ENCODE results near the gene UBL7. TPM values are rescaled to one million over a fixed set of nuclear protein-coding genes. Genes with fewer than 3 reads are reported as not detected.

The UBL7 gene
- total and polyA plus RNA-seq, 10 of the 15 experiments (the other 5 are each of a cell fraction or from before 2014, with no cell fraction given): 25.9 to 145 (median 90.1) TPM

DNA sequence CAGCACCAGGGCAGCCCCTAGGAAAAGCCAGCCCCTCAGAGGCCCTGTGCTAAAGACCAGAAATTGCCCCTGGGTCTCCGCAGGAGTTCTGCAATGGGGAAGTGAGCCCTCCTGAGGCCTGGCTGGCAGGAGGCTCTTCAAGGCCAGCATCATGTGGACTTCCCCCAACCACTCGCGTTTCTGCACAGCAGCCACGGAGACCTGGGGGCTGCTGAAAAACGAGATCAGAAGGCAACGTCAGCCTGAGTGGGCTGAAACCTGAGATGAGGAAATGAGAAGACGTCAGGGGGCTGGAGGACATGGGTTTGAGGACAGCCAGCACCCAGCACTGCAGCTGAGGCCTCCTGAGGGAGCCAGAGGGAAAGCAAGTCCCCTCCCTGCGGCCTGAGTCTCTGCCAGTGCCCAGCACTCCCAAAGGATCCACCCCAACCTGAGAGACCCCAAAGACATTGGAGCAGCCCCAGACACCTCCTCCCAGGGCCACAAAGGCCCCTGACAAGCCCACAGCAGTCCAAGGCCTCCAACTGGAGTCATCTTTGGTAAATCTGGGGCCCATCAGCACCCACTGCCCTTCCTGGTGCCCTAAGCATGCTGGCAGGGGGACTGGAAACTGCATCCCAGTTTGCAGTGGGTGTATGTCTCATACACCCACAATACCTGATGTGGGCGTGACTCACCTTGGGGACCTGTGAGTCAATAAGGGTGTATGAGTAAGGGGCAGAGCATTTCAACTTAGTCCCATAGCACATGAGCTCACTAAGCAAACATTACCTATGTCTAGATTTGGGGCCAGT, 64.3 kb downstream of the UBL7 start (continued):
- TF ChIP-seq, protein P1, sequence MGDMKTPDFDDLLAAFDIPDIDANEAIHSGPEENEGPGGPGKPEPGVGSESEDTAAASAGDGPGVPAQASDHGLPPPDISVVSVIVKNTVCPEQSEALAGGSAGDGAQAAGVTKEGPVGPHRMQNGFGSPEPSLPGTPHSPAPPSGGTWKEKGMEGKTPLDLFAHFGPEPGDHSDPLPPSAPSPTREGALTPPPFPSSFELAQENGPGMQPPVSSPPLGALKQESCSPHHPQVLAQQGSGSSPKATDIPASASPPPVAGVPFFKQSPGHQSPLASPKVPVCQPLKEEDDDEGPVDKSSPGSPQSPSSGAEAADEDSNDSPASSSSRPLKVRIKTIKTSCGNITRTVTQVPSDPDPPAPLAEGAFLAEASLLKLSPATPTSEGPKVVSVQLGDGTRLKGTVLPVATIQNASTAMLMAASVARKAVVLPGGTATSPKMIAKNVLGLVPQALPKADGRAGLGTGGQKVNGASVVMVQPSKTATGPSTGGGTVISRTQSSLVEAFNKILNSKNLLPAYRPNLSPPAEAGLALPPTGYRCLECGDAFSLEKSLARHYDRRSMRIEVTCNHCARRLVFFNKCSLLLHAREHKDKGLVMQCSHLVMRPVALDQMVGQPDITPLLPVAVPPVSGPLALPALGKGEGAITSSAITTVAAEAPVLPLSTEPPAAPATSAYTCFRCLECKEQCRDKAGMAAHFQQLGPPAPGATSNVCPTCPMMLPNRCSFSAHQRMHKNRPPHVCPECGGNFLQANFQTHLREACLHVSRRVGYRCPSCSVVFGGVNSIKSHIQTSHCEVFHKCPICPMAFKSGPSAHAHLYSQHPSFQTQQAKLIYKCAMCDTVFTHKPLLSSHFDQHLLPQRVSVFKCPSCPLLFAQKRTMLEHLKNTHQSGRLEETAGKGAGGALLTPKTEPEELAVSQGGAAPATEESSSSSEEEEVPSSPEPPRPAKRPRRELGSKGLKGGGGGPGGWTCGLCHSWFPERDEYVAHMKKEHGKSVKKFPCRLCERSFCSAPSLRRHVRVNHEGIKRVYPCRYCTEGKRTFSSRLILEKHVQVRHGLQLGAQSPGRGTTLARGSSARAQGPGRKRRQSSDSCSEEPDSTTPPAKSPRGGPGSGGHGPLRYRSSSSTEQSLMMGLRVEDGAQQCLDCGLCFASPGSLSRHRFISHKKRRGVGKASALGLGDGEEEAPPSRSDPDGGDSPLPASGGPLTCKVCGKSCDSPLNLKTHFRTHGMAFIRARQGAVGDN (IDR thresholded peaks at IDR 0.05): peak; percentile 97
- TF ChIP-seq STAT1 (conservative IDR thresholded peaks at IDR 0.05) (no peak), EP300 (IDR thresholded peaks at IDR 0.05; ENCODE audit: borderline replicate concordance in 1 of 2, control insufficient read depth in 1 of 2, low read depth in 2 of 2, low read length in 2 of 2) (peak; percentile 95 to 96; a peak in 3 of 4 replicates), RB1 (IDR thresholded peaks at IDR 0.05; ENCODE audit: borderline replicate concordance) (peak; percentile 15; the same call in 1 of the 2 replicates), PAX5 (IDR thresholded peaks at IDR 0.05; ENCODE audit: borderline replicate concordance, low read depth, low read length) (peak; percentile 66; the same call in 1 of the 2 replicates), RBBP5 (conservative IDR thresholded peaks at IDR 0.05) (no peak), ZSCAN29 (IDR thresholded peaks at IDR 0.05) (no peak), POU2F2 (IDR thresholded peaks at IDR 0.05; ENCODE audit: borderline replicate concordance, low read depth, low read length) (no peak; the same call in 2 of the 3 replicates), SRF (IDR thresholded peaks at IDR 0.05; ENCODE audit: low read depth in 2 of 2, low read length in 2 of 2) (no peak), ASH2L (IDR thresholded peaks at IDR 0.05; ENCODE audit: borderline replicate concordance, low read depth) (no peak), RAD51 (IDR thresholded peaks at IDR 0.05) (peak; percentile 76), LARP7 (IDR thresholded peaks at IDR 0.05) (no peak; the same call in 1 of the 2 replicates), ZNF274 (IDR thresholded peaks at IDR 0.05; ENCODE audit: insufficient read depth, insufficient read length) (no peak)
- TF ChIP-seq, protein P2, sequence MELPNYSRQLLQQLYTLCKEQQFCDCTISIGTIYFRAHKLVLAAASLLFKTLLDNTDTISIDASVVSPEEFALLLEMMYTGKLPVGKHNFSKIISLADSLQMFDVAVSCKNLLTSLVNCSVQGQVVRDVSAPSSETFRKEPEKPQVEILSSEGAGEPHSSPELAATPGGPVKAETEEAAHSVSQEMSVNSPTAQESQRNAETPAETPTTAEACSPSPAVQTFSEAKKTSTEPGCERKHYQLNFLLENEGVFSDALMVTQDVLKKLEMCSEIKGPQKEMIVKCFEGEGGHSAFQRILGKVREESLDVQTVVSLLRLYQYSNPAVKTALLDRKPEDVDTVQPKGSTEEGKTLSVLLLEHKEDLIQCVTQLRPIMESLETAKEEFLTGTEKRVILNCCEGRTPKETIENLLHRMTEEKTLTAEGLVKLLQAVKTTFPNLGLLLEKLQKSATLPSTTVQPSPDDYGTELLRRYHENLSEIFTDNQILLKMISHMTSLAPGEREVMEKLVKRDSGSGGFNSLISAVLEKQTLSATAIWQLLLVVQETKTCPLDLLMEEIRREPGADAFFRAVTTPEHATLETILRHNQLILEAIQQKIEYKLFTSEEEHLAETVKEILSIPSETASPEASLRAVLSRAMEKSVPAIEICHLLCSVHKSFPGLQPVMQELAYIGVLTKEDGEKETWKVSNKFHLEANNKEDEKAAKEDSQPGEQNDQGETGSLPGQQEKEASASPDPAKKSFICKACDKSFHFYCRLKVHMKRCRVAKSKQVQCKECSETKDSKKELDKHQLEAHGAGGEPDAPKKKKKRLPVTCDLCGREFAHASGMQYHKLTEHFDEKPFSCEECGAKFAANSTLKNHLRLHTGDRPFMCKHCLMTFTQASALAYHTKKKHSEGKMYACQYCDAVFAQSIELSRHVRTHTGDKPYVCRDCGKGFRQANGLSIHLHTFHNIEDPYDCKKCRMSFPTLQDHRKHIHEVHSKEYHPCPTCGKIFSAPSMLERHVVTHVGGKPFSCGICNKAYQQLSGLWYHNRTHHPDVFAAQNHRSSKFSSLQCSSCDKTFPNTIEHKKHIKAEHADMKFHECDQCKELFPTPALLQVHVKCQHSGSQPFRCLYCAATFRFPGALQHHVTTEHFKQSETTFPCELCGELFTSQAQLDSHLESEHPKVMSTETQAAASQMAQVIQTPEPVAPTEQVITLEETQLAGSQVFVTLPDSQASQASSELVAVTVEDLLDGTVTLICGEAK (IDR thresholded peaks at IDR 0.05; ENCODE audit: borderline replicate concordance): no peak
- TF ChIP-seq, protein P3, sequence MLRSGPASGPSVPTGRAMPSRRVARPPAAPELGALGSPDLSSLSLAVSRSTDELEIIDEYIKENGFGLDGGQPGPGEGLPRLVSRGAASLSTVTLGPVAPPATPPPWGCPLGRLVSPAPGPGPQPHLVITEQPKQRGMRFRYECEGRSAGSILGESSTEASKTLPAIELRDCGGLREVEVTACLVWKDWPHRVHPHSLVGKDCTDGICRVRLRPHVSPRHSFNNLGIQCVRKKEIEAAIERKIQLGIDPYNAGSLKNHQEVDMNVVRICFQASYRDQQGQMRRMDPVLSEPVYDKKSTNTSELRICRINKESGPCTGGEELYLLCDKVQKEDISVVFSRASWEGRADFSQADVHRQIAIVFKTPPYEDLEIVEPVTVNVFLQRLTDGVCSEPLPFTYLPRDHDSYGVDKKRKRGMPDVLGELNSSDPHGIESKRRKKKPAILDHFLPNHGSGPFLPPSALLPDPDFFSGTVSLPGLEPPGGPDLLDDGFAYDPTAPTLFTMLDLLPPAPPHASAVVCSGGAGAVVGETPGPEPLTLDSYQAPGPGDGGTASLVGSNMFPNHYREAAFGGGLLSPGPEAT (IDR thresholded peaks at IDR 0.05; ENCODE audit: low read depth): peak; percentile 84

Data from GM12878 (cell line).